GM21423 (cell line): ENCODE data around the gene FOXK1.

Experiments used
- ATAC-seq: cut with Tn5 transposase; IDR thresholded peaks from one replicate; pipeline ENCODE4 v1.9.1; 2021; ENCODE audit warnings: mild to moderate bottlenecking, moderate library complexity; ENCODE audit not compliant: unreplicated experiment

The FOXK1 gene

GRCh38 chr7:4694305-4694704 lies 12.2 kb downstream of the FOXK1 start:
- no peak for ATAC-seq

- ATAC-seq = no peak
Observed at GRCh38 chr7:4698707-4699275, 16.7 kb downstream of the FOXK1 start.

GRCh38 chr7:4699841-4700240 lies 17.7 kb downstream of the FOXK1 start:
- no peak for ATAC-seq

- ATAC-seq = no peak
Observed at GRCh38 chr7:4700577-4701235, 18.6 kb downstream of the FOXK1 start.

- ATAC-seq = no peak
Observed at GRCh38 chr7:4702961-4703512, 20.9 kb downstream of the FOXK1 start.

GRCh38 chr7:4703532-4703931 lies 21.4 kb downstream of the FOXK1 start:
- ATAC-seq = no peak

GRCh38 chr7:4706384-4707216 lies 24.5 kb downstream of the FOXK1 start:
- no peak for ATAC-seq

GRCh38 chr7:4707217-4707741 lies 25.2 kb downstream of the FOXK1 start:
- no peak for ATAC-seq

GRCh38 chr7:4707980-4708411 lies 25.9 kb downstream of the FOXK1 start:
- no peak for ATAC-seq

GRCh38 chr7:4709187-4709586 lies 27.1 kb downstream of the FOXK1 start:
- ATAC-seq = no peak

- no peak for ATAC-seq
Observed at GRCh38 chr7:4711093-4711492, 29.0 kb downstream of the FOXK1 start.

GRCh38 chr7:4711634-4712033 lies 29.5 kb downstream of the FOXK1 start:
- no peak for ATAC-seq

- ATAC-seq = no peak
Observed at GRCh38 chr7:4712281-4713182, 30.4 kb downstream of the FOXK1 start.

- no peak for ATAC-seq
Observed at GRCh38 chr7:4713183-4713784, 31.2 kb downstream of the FOXK1 start.

- no peak for ATAC-seq
Observed at GRCh38 chr7:4714161-4714700, 32.1 kb downstream of the FOXK1 start.

- ATAC-seq = no peak
Observed at GRCh38 chr7:4714767-4715409, 32.8 kb downstream of the FOXK1 start.

GRCh38 chr7:4715410-4715776 lies 33.3 kb downstream of the FOXK1 start:
- no peak for ATAC-seq

- ATAC-seq = no peak
Observed at GRCh38 chr7:4716946-4717795, 35.1 kb downstream of the FOXK1 start.
